GM23248 (cell line): ENCODE measurements around the gene TTC32. TPM values are rescaled to one million over a fixed set of nuclear protein-coding genes. Genes with fewer than 3 reads are reported as not detected.

ENCODE experiments used
- DNase-seq: peaks from one replicate; pipeline ENCODE4 v3.0.0-alpha.2; 2015
- H2AFZ ChIP-seq: fragments of 200-600 bp; sonication (generic); 2 replicates; pipeline ENCODE4 v1.6.1; 2016; ENCODE audit warnings: antibody characterized with exemption
- H3F3A ChIP-seq: fragments of 200-600 bp; sonication (generic); 2 replicates; pipeline ENCODE4 v1.6.1; 2016; ENCODE audit warnings: mild to moderate bottlenecking, antibody characterized with exemption, mixed run types; ENCODE audit not compliant: insufficient read depth
- H3K27ac ChIP-seq: fragments of 200-600 bp; sonication (generic); 2 replicates; pipeline ENCODE4 v1.5.1; 2016; ENCODE audit warnings: mild to moderate bottlenecking
- H3K27me3 ChIP-seq: fragments of 200-600 bp; sonication (generic); replicated peaks from 2 replicates; pipeline ENCODE4 v1.6.1; 2016; ENCODE audit warnings: mild to moderate bottlenecking; ENCODE audit not compliant: insufficient read depth
- H3K36me3 ChIP-seq: fragments of 200-600 bp; sonication (generic); 2 replicates; pipeline ENCODE4 v1.6.1; 2016; ENCODE audit warnings: low read depth, mild to moderate bottlenecking
- H3K4me1 ChIP-seq: fragments of 200-600 bp; sonication (generic); 2 replicates; pipeline ENCODE4 v1.6.1; 2016; ENCODE audit warnings: mild to moderate bottlenecking; ENCODE audit not compliant: insufficient read depth
- H3K4me2 ChIP-seq: fragments of 200-600 bp; sonication (generic); one replicate; pipeline ENCODE4 v1.6.1; 2016; ENCODE audit warnings: mild to moderate bottlenecking; ENCODE audit not compliant: unreplicated experiment
- H3K4me3 ChIP-seq: fragments of 200-600 bp; sonication (generic); 2 replicates; pipeline ENCODE4 v1.5.1; 2016; ENCODE audit warnings: mild to moderate bottlenecking
- H3K79me2 ChIP-seq: fragments of 200-600 bp; sonication (generic); 2 replicates; pipeline ENCODE4 v1.6.1; 2016; ENCODE audit warnings: mild to moderate bottlenecking; ENCODE audit not compliant: insufficient read depth
- H3K9ac ChIP-seq: fragments of 200-600 bp; sonication (generic); 2 replicates; pipeline ENCODE4 v1.6.1; 2016; ENCODE audit warnings: mild to moderate bottlenecking
- H3K9me2 ChIP-seq: fragments of 200-600 bp; sonication (generic); 2 replicates; pipeline ENCODE4 v1.6.1; 2016; ENCODE audit warnings: mixed run types, mild to moderate bottlenecking, moderate library complexity; ENCODE audit not compliant: insufficient read depth
- H3K9me3 ChIP-seq: fragments of 200-600 bp; sonication (generic); one replicate; pipeline ENCODE4 v1.6.1; 2017; ENCODE audit warnings: low read depth
- H4K20me1 ChIP-seq: fragments of 200-600 bp; sonication (generic); 2 replicates; pipeline ENCODE4 v1.6.0; 2016; ENCODE audit not compliant: insufficient read depth
- EZH2 ChIP-seq: fragments of 200-600 bp; sonication (generic); IDR thresholded peaks from 2 replicates; pipeline ENCODE4 v1.6.1; 2018; ENCODE audit warnings: antibody characterized with exemption, mild to moderate bottlenecking; ENCODE audit not compliant: insufficient read depth, poor library complexity, severe bottlenecking
- EZH2phosphoT487 ChIP-seq: fragments of 200-600 bp; sonication (generic); IDR thresholded peaks from 2 replicates; pipeline ENCODE4 v1.6.1; 2018; ENCODE audit warnings: antibody characterized with exemption, moderate library complexity, mild to moderate bottlenecking, low read depth; ENCODE audit not compliant: insufficient read depth
- WGBS, 2 experiments: methylation state at CpG; one replicate each; pipeline ENCODE4 v1.1.6; 2015 to 2017; ENCODE audit warnings: low lambda C conversion rate in 2 of 2, low coverage in 1 of 2; ENCODE audit errors: missing lambda C conversion rate in 2 of 2; 5-methylcytosine and 5-hydroxymethylcytosine counted together
- in situ Hi-C: fragments of 300-500 bp; cut with MboI; formaldehyde crosslinking; loops from 2 replicates; pipeline ENCODE4 v1.15.0; 2020
- polyA plus RNA-seq: library from polyadenylated mRNA; unstranded; fragments of >200 nt; fragmentation: Nextera tagmentation; extraction: Ambion mirVana; gene quantifications from 2 replicates; pipeline ENCODE4 v1.2.1, GENCODE V29; 2016
- total RNA-seq: library from RNA; depleted of rRNA; stranded (reverse); fragments of >200 nt; shearing (Covaris generic); gene quantifications from 2 replicates; pipeline ENCODE4 v1.2.3, GENCODE V29; 2014

TTC32 gene
- total and polyA plus RNA-seq, 2 experiments from 2014 or later = 1.5 to 6.8 TPM

DNA sequence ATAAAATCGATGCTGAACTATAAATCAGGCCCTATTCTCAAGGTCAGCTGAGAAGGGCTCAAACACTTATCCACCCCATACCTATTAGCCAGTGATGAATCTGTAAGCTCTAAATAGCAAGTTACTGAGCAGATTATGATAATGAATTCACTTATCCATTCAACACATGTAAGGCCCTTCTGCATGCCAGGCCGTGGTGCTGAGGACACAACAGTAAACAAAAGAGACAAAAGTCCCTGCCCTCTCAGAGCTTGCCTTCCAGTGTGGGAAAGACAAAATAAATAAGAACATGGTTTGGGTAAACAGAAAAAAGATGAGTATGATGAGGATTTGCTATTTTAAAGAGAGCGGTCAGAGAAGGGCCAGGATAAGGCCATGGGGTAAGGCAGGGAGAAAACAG is 11.7 kb downstream of the TTC32 start:
- in situ Hi-C loops = no loop called here
- H3K36me3 ChIP-seq = no peaks in the 10 kb centered on the region
- H3K79me2 ChIP-seq = peaks cover 33% of the 10 kb centered on the region
- H3F3A ChIP-seq = 0 out of 2 replicates have a peak, but pooled peaks cover 7% of the 10 kb centered on the region
- no peak overlapping the region for H3K4me3 ChIP-seq
- H3K9ac ChIP-seq = no peak overlapping the region
- no peaks in the 10 kb centered on the region for H3K9me2 ChIP-seq
- H2AFZ ChIP-seq = no peak overlapping the region
- WGBS, 2 experiments = 85 to 86% methylated on average over 3 of the region's 3 CpGs
- H3K27ac ChIP-seq = no peak overlapping the region
- no peaks in the 10 kb centered on the region for H3K9me3 ChIP-seq
- DNase-seq = no peak
- no peaks in the 10 kb centered on the region for H4K20me1 ChIP-seq
- H3K27me3 ChIP-seq = no peaks in the 10 kb centered on the region
- no peak overlapping the region for H3K4me2 ChIP-seq
- peaks cover 8% of the 10 kb centered on the region; the same call in 1 of the 2 replicates for H3K4me1 ChIP-seq
- TF ChIP-seq EZH2phosphoT487 (no peak), EZH2 (no peak)

DNA sequence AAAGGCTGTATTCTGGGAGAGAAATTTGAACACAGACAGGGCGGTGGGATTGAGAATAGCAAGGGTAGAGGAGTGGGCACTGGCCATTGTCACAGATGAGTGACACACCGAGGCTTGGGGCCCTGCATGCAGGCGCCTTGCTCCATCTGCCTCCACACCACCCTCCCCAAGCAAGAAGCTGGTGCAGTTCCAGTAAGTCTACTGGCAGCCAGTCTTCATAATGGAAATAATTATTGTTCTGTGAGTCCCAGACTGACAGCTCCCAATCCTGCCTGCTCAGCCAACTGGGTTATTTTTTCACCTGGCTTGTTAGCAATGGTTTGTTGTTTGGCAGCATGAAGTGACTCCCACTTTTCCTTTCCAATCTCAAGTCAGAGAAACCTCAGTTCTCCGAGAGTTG is 13.0 kb downstream of the TTC32 start:
- H3K4me3 ChIP-seq = no peak overlapping the region
- no peak overlapping the region for H2AFZ ChIP-seq
- TF ChIP-seq EZH2phosphoT487 (no peak), EZH2 (no peak)
- H3K9me2 ChIP-seq = no peaks in the 10 kb centered on the region
- WGBS, 2 experiments = 65 to 70% methylated on average over 4 of the region's 4 CpGs
- no peaks in the 10 kb centered on the region for H4K20me1 ChIP-seq
- H3K9ac ChIP-seq = no peak overlapping the region
- H3K9me3 ChIP-seq = no peaks in the 10 kb centered on the region
- H3K4me1 ChIP-seq = 0 out of 2 replicates have a peak, but pooled peaks cover 8% of the 10 kb centered on the region
- H3F3A ChIP-seq = 0 out of 2 replicates have a peak, but pooled peaks cover 7% of the 10 kb centered on the region
- H3K36me3 ChIP-seq = no peaks in the 10 kb centered on the region
- H3K4me2 ChIP-seq = no peak overlapping the region
- no peak overlapping the region for H3K27ac ChIP-seq
- H3K27me3 ChIP-seq = no peaks in the 10 kb centered on the region
- DNase-seq = no peak
- H3K79me2 ChIP-seq = peaks cover 20% of the 10 kb centered on the region
- in situ Hi-C loops = no loop called here

DNA sequence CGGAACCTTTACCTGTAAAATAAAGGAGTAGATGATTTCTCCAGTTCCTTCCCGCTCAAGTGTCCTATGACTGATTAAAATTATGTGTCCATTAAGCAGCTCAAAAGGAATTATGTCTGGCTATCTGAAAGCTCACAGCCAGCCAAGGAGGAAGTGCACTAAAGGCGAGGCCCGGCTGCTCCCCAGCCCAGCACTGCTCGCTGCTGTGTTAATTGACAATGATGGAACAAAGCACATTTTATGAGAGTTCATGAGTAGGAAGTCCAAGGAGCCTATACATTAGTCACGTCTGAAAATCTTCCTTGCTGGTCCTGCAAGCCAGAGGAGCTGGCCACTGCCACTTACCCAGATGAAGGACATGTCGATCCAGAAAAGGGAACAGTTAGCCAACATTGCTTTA is 14.3 kb downstream of the TTC32 start:
- H3K27me3 ChIP-seq = no peaks in the 10 kb centered on the region
- H3K9me3 ChIP-seq = no peaks in the 10 kb centered on the region
- 82 to 90% methylated on average over 7 of the region's 7 CpGs for WGBS, 2 experiments
- no peaks in the 10 kb centered on the region for H4K20me1 ChIP-seq
- H3K9me2 ChIP-seq = no peaks in the 10 kb centered on the region
- no peaks in the 10 kb centered on the region for H3K36me3 ChIP-seq
- no peak overlapping the region for H3K27ac ChIP-seq
- H3K4me2 ChIP-seq = no peak overlapping the region
- no peak overlapping the region for H3K4me3 ChIP-seq
- peaks cover 7% of the 10 kb centered on the region for H3K79me2 ChIP-seq
- H2AFZ ChIP-seq = no peak overlapping the region
- no peak overlapping the region for H3K9ac ChIP-seq
- no peak for TF ChIP-seq EZH2phosphoT487
- no peak for DNase-seq
- 0 out of 2 replicates have a peak, but pooled peaks cover 3% of the 10 kb centered on the region for H3K4me1 ChIP-seq
- H3F3A ChIP-seq = no peaks in the 10 kb centered on the region
- in situ Hi-C loops = no loop called here

DNA sequence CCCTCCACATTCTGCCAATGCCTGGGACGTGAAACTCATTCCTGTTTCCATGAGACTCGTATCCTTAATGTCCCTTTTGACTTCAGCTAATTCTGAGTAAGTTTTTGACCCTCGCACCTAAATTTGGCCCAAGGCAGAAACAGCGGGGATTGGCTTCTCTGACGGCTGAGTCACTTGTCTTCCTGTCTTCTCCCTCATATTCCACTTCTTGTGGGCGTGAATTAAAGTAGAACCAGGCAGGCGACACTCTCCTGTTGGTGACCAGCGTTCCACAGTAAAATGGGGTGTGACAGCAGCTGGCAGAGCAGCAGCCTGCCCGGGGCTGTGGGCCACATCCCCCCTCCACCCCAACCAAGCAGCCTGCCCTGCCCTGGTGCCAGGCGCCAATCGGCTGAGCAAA is 15.5 kb downstream of the TTC32 start:
- Histone ChIP-seq H3K4me1 (0 out of 2 replicates have a peak, but pooled peaks cover 3% of the 10 kb centered on the region), H3K36me3 (no peaks in the 10 kb centered on the region), H3K27ac (no peak overlapping the region), H3K4me2 (no peak overlapping the region), H3K9ac (no peak overlapping the region), H3K9me3 (no peaks in the 10 kb centered on the region), H3K4me3 (no peak overlapping the region), H3F3A (no peaks in the 10 kb centered on the region), H4K20me1 (no peaks in the 10 kb centered on the region), H3K27me3 (no peaks in the 10 kb centered on the region), H3K79me2 (no peaks in the 10 kb centered on the region), H3K9me2 (no peaks in the 10 kb centered on the region), H2AFZ (no peak overlapping the region)
- no peak for TF ChIP-seq EZH2
- TF ChIP-seq EZH2phosphoT487 = no peak
- peak; percentile 24 for DNase-seq
- in situ Hi-C loops = no loop called here
- WGBS, 2 experiments = 56 to 58% methylated on average over 11 of the region's 11 CpGs

DNA sequence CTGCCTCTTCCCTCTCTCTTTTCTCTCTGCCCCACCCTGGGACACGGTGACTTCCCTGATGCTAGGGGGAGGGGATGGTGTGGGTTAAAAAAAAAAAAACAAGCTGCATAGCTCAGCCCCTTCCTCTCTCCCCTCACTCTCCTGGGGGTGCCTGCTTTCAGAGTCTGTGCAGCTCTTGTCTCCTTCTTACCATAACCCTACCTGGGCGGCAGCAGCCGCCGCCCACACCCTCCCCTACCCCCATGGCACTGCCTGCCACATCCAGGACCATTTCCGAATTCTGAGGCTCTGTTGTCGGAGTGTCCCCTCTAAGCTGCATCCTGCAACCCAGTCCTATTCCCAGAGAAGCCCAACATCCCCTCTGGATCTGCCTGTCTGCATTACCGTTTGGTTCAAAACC is 16.0 kb downstream of the TTC32 start:
- TF ChIP-seq EZH2phosphoT487 (no peak), EZH2 (no peak)
- Histone ChIP-seq H3K36me3 (no peaks in the 10 kb centered on the region), H3K9me2 (no peaks in the 10 kb centered on the region), H3K79me2 (no peaks in the 10 kb centered on the region), H3K4me2 (no peak overlapping the region), H2AFZ (no peak overlapping the region), H3K27me3 (no peaks in the 10 kb centered on the region), H3K27ac (no peak overlapping the region), H3K4me1 (0 out of 2 replicates have a peak, but pooled peaks cover 3% of the 10 kb centered on the region), H3F3A (no peaks in the 10 kb centered on the region), H3K4me3 (no peak overlapping the region), H3K9ac (no peak overlapping the region), H3K9me3 (no peaks in the 10 kb centered on the region), H4K20me1 (no peaks in the 10 kb centered on the region)
- 51 to 53% methylated on average over 7 of the region's 7 CpGs for WGBS, 2 experiments
- in situ Hi-C loops = no loop called here
- no peak for DNase-seq
